Chondrocyte (in vitro differentiated cells): ENCODE measurements around the gene SPTBN2. TPM values are rescaled to one million over a fixed set of nuclear protein-coding genes. Genes with fewer than 3 reads are reported as not detected.

ENCODE experiments used
- DNase-seq: peaks from one replicate; pipeline ENCODE4 v3.0.0; 2021; ENCODE audit warnings: mixed read lengths, low spot score
- H3K27ac Mint-ChIP-seq: one replicate; pipeline ENCODE4 v1.8.0; 2021; ENCODE audit warnings: mild to moderate bottlenecking, moderate library complexity, mixed read lengths; ENCODE audit not compliant: unreplicated experiment
- H3K27me3 Mint-ChIP-seq: 2 replicates; pipeline ENCODE4 v1.8.0; 2021; ENCODE audit warnings: low read depth, mixed read lengths
- H3K36me3 Mint-ChIP-seq: 2 replicates; pipeline ENCODE4 v1.8.0; 2021; ENCODE audit warnings: low read depth, mixed read lengths
- H3K4me1 Mint-ChIP-seq: 2 replicates; pipeline ENCODE4 v1.8.0; 2021; ENCODE audit warnings: low read depth, mild to moderate bottlenecking, mixed read lengths
- H3K4me3 Mint-ChIP-seq: one replicate; pipeline ENCODE4 v1.8.0; 2021; ENCODE audit warnings: mild to moderate bottlenecking, moderate library complexity, mixed read lengths; ENCODE audit not compliant: unreplicated experiment
- H3K9me3 Mint-ChIP-seq: 2 replicates; pipeline ENCODE4 v1.8.0; 2021; ENCODE audit warnings: low read depth, mixed read lengths
- total RNA-seq: library from RNA; stranded (reverse); gene quantifications from 3 replicates; pipeline ENCODE4 v1.2.1, GENCODE V29; 2021
- TF ChIP-seq, protein P1 (sequence below): fragments of 200-600 bp; sonication (generic); IDR thresholded peaks from 2 replicates; pipeline ENCODE4 v1.5.0; 2021; ENCODE audit warnings: antibody characterized with exemption, mild to moderate bottlenecking, moderate library complexity

SPTBN2 gene
- total RNA-seq, 1 donor from 2014 or later = 15.7 TPM

DNA sequence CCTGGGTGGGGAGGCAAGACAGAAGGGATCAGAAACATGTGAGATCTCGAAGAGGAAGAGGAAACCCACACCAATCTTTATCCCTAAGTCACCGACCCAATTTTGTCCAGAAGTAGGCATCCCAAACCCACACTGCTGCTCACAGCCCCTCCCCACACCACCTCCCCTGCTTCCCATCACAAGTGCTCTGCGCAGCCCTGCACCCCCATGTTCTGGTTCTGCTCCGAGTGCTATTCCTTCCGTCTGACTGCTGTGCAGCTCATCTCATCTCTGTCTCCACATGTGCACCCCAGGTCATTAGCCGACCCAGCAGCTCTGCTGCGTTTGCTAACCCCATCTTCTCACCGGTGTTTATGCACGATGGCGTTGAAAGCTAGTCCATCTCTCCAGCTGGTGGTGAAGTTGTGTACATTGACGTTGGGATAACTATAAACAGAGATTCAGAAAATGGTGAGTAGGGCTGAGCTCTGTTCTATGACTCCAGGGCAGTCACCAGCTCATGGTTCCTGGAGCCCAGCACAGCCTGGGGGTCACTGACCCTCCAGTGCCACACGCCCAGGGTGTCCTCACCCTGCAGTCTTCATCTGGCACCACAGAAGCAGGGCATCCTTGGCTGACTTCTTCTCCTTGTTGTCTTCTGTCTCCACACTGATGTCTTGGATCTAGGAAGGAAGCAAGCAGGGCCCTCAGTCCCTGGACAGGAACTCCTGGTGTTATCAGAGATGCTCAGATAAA lies 15.1 kb downstream of the SPTBN2 start:
- TF ChIP-seq, protein P1, sequence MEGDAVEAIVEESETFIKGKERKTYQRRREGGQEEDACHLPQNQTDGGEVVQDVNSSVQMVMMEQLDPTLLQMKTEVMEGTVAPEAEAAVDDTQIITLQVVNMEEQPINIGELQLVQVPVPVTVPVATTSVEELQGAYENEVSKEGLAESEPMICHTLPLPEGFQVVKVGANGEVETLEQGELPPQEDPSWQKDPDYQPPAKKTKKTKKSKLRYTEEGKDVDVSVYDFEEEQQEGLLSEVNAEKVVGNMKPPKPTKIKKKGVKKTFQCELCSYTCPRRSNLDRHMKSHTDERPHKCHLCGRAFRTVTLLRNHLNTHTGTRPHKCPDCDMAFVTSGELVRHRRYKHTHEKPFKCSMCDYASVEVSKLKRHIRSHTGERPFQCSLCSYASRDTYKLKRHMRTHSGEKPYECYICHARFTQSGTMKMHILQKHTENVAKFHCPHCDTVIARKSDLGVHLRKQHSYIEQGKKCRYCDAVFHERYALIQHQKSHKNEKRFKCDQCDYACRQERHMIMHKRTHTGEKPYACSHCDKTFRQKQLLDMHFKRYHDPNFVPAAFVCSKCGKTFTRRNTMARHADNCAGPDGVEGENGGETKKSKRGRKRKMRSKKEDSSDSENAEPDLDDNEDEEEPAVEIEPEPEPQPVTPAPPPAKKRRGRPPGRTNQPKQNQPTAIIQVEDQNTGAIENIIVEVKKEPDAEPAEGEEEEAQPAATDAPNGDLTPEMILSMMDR = no peak
- H3K36me3 Mint-ChIP-seq = peaks cover 12% of the 10 kb centered on the region
- H3K4me3 Mint-ChIP-seq = no peak overlapping the region
- no peak for DNase-seq
- H3K27me3 Mint-ChIP-seq = no peaks in the 10 kb centered on the region
- no peaks in the 10 kb centered on the region for H3K4me1 Mint-ChIP-seq
- H3K9me3 Mint-ChIP-seq = no peaks in the 10 kb centered on the region
- H3K27ac Mint-ChIP-seq = no peak overlapping the region

DNA sequence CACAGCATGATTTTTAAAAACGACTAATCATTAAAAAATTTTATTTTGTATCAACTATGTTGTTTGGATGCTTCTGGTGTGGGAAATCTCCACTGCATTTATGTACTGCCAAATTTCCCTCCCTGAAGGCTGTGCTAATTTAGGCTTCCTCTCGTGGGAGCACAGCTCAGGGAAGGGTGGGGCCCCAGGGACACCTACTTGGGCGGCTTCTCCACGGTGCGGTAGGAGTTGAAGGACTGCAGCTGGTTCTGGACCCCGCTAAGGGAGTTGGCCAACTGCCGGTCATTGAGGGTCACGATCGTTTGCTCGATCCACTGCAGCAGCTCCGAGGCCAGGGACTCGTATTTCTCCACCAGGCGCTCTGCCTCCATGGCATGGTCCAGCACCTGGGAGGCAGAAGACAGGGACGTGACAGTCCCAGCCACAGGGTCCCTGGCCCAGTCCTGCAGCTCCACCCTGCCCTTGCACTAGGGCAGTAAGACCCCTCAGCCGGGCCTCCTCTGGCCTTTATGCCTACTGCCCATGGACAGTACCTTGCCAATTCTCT lies 18.6 kb downstream of the SPTBN2 start:
- H3K27me3 Mint-ChIP-seq = no peaks in the 10 kb centered on the region
- H3K36me3 Mint-ChIP-seq = peaks cover 15% of the 10 kb centered on the region
- no peak for DNase-seq
- no peak overlapping the region for H3K27ac Mint-ChIP-seq
- TF ChIP-seq, protein P1 = no peak
- no peaks in the 10 kb centered on the region for H3K9me3 Mint-ChIP-seq
- no peak overlapping the region for H3K4me3 Mint-ChIP-seq
- no peaks in the 10 kb centered on the region for H3K4me1 Mint-ChIP-seq

DNA sequence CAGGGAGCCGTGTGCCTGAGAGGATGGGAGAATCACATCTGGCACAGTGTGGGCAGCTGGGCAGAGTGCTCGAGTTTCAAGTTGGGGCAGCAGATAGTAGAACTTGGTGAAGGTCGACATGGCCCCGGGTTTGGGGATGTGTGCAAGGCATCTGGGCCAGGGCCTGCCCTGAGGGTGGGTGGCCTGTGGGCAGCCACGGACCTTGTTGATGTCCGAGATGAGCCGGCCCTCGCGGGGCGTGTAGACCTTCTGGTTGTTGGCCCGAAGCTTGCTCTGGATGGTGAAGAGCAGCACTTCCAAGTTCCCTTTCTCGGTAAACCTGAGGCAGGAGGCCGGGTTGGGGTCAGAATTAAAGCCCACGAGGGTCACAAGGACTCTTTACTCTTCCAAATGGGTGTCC lies 20.3 kb downstream of the SPTBN2 start:
- Mint-ChIP-seq H3K27ac (no peak overlapping the region), H3K36me3 (peaks cover 5% of the 10 kb centered on the region), H3K9me3 (no peaks in the 10 kb centered on the region), H3K4me3 (no peak overlapping the region), H3K4me1 (no peaks in the 10 kb centered on the region), H3K27me3 (no peaks in the 10 kb centered on the region)
- TF ChIP-seq, protein P1 = no peak
- no peak for DNase-seq

DNA sequence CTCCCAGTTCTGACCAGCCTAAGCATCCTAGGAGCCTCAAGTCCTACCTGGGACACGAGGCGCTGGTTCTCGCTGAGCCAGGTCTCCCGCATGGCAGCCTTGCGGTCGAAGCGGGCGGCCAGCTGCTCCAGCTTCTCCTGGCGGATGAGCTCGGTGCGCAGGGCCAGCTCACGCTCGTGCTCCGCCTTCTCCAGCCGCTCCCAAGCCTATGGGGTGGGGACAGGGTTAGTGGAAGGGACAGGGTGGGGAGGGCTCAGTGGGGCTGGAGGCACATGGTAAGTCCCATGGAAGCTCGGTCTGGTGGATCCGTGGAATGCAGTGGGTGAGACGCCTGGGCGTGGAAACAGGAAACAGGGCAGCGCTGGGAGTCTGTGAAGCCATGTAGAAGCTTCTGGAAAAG lies 20.9 kb downstream of the SPTBN2 start:
- H3K36me3 Mint-ChIP-seq = peaks cover 3% of the 10 kb centered on the region

DNA sequence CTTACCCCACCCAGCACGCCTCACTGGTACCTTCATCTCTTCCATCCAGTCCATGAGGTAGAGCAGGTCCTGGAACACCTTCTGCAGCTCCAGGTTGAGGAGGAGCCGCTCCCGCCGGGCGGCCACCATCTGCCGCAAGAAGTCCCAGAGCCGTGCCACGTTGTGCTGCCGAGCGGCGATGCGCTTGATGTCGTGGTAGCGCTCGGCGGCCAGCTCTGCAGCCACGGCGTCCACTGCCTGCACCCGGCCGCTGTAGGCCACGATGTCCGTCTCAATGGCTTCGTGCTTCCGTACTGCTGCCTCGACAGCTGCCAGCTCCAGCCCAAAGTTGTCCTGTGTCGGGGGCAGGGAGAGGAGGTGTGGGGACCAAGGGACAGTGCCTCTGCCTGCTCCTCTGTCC lies 21.5 kb downstream of the SPTBN2 start:
- Mint-ChIP-seq H3K27me3 (no peaks in the 10 kb centered on the region), H3K4me1 (no peaks in the 10 kb centered on the region), H3K9me3 (no peaks in the 10 kb centered on the region), H3K4me3 (no peak overlapping the region), H3K36me3 (peaks cover 3% of the 10 kb centered on the region), H3K27ac (no peak overlapping the region)
- TF ChIP-seq, protein P1 = no peak
- DNase-seq = no peak

More for the DNA sequence above, 20.9 kb downstream of the SPTBN2 start:
- H3K27me3 Mint-ChIP-seq = no peaks in the 10 kb centered on the region
- TF ChIP-seq, protein P1 = no peak
- H3K4me1 Mint-ChIP-seq = no peaks in the 10 kb centered on the region
- no peak for DNase-seq
- no peak overlapping the region for H3K4me3 Mint-ChIP-seq
- no peak overlapping the region for H3K27ac Mint-ChIP-seq
- H3K9me3 Mint-ChIP-seq = no peaks in the 10 kb centered on the region
